CD4-positive, alpha-beta T cell treated with Interleukin-4 for 4 hours (primary cell): ENCODE data around the gene ZFR2.
A peak's percentile ranks its signal among the peaks of the same experiment; 100 is the strongest.

Experiments used
- DNase-seq: peaks from one replicate; pipeline ENCODE4 v3.0.0-alpha.2; 2020

The ZFR2 gene

DNA sequence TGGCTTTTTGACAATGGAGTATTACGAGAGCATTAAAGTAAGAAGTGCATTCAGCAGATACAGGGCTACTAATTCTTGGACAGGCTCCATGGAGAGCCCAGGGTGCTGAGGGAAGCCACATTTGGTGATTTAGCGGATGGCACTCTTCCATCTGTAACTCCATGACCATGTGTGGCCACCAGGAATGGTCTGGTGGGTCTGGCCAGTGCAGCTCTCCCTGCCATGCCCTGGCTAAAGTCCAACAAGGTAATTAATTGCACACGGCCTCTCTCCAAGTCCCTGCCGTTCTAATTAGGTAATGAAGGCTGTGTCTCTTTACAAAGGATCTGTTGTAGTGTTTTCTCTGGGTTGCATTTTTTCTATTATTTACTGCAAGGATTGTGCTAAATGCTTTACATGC is 4.3 kb upstream of the ZFR2 start:
- no peak for DNase-seq

DNA sequence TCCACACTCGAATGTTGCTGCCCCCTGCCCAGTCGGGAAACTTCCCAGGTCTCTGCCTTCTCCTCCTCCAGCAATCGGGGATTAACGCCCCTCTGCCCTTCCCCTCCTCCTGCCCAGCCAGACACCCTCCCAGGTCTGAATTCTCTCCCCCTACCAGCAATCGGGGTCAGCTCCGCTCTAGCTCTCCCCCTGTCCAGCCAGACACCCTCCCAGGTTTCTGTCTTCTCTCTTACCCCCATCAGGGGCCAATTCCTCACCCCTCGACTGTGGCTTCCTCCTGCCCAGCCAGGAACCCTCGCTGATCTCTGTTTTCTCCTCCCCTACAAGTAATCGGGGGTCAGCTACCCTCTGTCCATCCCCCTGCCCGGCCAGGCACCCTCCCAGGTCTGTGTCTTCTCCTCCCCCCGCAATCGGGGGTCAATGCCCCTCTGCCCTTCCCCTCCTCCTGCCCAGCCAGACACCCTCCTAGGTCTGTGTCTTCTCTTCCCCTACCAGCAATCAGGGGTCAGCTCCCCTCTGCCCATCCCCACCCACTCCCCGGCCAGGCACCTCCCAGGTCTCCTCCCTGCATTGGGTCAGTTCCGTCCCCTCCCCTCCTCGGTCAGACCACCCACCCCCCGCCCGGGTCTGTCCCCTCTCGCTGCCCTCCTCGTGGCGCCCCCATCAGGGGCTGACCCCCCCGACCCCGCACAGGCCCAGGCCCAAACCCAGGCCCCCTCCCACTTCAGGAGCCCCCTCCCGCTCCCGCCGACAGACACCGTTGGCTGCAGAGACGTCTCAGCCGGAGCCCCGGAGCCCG is 668 bp downstream of the ZFR2 start:
- DNase-seq, result no peak

- DNase-seq, result no peak
These were observed 1.8 kb downstream of the ZFR2 start for GRCh38 chr19:3866910-3867638.

- no peak for DNase-seq
These were observed 5.2 kb downstream of the ZFR2 start for GRCh38 chr19:3863648-3864047.

- no peak for DNase-seq
These were observed 5.9 kb downstream of the ZFR2 start for GRCh38 chr19:3862826-3863500.

DNA sequence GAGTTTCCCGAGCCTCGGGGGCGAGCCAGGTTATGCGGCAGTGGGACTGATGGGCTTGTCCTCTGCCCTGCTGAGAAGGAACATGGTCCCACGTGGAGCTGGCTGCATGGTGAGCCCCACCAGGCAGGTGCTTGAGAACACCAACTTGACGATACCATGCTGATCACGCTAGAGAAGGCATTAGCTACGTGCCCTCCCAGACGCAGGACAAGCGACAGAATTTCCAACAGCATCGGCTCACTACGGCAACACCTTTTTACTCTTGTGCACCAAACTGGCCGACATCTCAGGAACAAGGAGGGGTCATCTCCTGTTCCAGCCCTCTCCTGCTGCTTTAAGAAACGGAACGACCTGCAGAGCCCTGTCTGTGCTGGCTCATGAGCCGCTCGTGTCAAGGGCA is 8.3 kb downstream of the ZFR2 start:
- no peak for DNase-seq

GRCh38 chr19:3857449-3858003 is 11.3 kb downstream of the ZFR2 start:
- DNase-seq, result no peak

DNA sequence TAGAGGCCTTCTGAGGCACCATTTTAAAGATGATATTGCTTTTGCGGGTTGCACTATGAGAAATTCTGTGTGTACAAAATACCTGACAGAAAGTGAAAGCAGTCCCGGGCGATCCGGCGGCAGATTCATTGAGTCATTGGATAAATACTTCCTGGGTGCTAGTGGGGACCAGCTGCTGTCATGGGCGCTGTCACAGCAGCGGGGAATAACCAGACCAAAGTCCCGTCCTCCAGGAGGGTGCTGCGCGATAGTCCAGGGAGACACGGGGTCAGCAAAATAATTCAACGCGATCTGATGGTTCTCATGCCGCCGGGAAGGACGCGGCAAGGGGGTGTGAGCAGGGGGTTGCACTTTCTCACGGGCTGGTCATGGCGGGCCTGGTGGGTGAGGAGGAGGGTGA is 13.5 kb downstream of the ZFR2 start:
- DNase-seq, result no peak

GRCh38 chr19:3852614-3853254 is 16.1 kb downstream of the ZFR2 start:
- peak; percentile 36 for DNase-seq

DNA sequence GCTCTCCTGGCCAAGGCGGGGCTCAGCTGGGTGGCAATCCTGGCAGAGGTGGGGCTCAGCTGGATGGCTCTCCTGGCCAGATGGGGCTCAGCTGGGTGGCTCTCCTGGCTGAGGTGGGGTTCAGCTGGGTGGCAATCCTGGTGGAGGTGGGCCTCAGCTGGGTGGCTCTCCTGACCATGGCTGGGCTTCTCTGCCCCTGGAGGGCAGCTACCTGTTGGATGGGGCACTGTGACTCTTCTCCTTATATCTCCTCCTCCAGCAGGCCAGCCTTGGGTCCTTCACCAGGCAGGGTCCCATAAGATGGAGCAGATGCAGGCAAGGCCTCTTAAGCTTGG is 16.7 kb downstream of the ZFR2 start:
- no peak for DNase-seq

DNA sequence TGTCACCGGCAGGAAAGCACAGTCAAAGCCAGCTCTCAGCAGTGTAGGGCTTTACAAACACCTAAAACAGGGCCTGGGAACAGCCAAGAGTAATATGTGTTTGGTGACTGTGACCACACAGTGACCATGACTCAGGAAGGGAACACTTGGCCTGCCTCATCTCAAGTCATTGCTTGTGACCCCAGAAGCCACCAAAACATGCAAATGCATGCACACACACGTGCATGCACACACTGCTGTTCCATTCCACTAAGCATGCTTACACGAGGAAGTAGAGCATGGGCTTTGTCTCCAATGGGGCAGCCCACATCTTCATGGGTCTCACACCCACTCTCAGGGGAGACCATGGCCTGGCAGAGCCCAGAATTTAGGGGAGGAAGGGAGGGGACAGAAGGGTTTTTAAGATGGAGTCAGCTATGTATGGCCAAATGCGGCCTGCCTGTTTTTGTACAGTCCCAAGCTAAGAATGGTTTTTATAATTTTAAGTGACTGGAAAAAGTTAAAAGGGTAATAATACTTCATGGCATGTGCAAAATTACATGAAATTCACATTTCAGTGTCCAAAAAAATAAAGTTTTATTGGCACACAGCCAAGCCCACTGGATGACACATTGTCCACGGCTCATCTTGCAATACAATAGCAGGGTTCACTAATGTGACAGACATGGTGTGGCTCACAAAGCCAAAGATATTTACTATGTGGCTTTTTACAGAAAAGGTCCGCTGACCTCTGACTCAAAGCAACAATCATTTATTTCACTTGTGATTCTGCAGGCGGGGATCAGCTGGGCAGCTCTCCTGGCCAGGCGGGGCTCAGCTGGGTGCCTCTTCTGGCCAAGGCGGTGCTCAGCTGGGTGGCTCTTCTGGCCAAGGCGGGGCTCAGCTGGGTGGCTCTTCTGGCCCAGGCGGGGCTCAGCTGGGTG is 17.3 kb downstream of the ZFR2 start:
- DNase-seq, result no peak

DNA sequence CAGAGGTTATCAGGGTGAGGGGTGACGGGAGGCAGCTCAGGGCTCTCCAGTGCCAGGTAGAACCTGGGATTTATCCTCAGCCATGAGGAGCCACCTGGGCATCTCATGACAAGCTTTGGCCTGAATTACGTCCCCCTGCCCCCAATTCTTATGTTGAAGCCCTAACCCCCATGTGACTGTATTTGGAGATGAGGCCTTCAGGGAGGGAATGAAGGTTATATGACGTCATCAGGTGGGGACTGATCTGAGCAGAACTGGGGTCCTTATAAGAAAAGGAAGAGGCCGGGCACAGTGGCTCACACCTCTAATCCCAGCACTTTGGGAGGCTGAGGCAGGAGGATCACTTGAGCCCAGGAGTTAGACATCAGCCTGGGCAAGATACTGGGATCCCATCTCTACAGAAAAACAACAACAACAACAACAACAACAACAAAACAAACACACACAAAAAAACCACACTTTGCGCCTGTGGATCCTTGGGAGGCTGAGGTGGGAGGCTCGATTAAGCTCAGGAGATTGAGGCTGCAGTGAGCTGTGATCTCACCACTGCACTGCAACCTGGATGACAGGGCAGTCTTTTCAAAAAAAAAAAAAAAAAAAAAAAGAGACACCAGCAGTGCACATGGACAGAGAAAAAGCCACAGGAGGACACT is 18.4 kb downstream of the ZFR2 start:
- DNase-seq, result no peak

DNA sequence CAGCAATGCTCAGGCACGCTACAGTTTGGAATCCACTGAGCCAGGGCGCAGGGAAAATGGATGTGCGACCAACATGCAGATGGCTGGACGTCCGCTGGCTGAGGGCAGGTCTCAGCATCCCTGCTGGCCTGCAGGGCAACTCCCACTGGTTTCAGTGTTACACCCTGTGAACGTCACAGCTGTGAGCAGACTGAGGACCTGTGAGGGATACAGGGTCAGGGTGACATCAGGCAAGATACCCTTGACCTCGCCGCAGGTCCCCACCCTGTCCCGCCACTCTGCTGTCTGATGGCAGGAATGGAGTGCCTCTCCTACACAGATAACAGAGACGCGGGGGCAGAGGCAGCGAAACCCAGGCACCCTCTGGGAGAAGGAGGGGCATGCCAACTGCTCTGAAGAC is 19.1 kb downstream of the ZFR2 start:
- DNase-seq, result no peak

DNA sequence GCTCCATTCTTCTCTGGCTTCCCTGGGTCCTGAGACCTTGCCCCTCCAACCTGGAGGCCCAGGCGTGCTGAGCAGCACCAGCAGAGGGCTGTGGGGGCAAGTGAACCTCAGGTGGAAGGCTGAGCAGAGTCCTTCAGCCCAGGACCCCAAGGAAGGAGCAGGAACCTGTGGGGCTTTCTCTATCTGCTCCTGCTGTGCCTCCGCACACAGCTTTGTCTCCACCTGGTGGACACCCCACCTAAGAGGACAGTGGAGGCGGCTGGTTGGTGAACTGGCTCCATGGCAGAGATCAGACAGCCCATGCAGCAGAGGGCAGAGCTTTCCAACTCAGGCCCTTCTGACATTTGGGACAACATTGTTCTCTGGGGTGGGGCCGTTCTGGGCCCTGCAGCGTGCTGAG is 19.7 kb downstream of the ZFR2 start:
- peak; percentile 42 for DNase-seq

DNA sequence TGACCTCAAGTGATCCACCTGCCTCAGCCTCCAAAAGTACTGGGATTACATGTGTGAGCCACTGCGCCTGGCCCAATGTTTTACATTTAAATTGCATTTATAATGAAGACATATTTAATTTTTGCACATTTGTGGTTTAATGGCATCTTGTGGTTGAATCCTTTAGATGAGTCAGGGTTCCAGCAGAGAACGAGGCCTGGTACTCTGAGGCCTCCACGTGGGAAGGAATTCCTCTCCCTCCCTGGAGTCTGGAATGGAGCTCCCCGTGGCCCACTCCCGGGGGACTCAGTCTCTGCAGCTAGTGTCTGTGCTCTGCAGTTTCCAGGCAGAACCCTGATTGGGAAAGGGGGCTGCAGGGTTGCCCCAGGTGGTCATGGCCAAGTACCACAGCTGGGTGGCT is 24.2 kb downstream of the ZFR2 start:
- no peak for DNase-seq

- DNase-seq, result no peak
These were observed 25.9 kb downstream of the ZFR2 start for GRCh38 chr19:3842948-3843347.

- DNase-seq, result no peak
These were observed 28.0 kb downstream of the ZFR2 start for GRCh38 chr19:3840804-3841203.

DNA sequence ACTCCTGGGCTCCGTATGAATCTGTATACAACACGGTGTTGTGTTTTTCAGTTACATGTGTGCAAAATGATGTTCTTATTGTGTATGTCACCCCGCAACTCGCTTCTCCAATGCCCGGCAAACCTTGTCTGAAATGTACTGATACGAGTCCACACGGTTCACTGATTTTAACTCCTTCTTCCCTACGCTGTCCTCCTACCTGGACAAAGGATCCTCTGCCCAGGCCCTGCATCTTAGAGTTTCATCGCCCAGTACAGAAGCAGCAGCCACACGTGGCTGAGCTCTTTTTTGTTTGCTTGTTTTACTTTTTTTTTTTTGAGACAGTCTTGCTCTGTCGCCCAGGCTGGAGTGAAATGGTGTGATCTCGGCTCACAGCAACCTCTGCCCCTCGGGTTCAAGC is 28.9 kb downstream of the ZFR2 start:
- no peak for DNase-seq

DNA sequence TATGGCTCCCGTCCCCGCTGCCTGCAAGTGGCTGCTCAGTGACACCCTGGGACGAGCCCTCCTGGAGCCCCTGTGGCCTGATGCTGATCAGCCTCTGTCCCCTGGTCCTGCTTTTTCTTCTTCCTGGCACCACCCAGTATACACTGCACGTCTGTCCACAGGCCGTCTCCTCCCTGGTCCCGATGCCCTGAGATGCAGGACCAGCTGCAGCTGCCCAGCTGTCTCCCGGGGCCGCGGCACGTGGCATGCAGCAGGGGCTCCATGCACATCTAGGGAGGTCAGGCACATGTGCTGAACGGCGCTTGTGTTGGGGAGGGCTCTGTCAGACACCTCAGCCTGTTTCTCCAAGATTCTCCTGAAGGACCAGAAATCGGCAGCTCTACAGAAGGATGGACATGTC is 30.2 kb downstream of the ZFR2 start:
- no peak for DNase-seq

DNA sequence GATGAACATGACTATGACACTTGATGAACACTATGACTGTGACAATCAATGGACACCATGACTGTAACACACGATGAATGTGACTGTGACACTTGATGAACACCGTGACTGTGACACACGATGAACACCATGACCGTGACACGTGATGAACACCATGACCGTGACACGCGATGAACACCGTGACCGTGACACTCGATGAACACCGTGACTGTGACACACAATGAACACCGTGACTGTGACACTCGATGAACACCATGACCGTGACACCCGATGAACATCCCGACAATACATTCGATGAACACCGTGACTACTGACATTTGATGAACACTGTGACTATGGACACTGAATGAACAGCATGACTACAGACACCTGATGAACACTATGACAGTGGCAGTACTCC is 30.9 kb downstream of the ZFR2 start:
- no peak for DNase-seq

DNA sequence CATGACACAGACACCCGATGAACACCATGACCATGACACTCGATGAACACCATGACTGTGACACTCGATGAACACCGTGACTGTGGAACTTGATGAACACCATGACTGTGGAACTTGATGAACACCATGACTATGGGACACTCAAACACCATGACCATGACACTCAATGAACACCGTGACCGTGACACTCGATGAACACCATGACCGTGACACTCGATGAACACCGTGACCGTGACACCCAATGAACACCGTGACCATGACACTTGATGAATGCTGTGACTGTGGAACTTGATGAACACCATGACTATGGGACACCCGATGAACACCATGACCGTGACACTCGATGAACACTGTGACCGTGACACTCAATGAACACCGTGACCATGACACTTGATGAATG is 31.5 kb downstream of the ZFR2 start:
- no peak for DNase-seq

- peak; percentile 19 for DNase-seq
These were observed 32.0 kb downstream of the ZFR2 start for GRCh38 chr19:3836887-3837286.
